GM12801 (cell line): ENCODE results near the gene MYEOV.

Experiments
- TF ChIP-seq, protein P1 (sequence below): IDR thresholded peaks from one replicate; pipeline ENCODE4 v1.5.1; 2011; ENCODE audit warnings: control low read depth; ENCODE audit not compliant: insufficient read length; ENCODE audit errors: extremely low read depth

Gene MYEOV

DNA sequence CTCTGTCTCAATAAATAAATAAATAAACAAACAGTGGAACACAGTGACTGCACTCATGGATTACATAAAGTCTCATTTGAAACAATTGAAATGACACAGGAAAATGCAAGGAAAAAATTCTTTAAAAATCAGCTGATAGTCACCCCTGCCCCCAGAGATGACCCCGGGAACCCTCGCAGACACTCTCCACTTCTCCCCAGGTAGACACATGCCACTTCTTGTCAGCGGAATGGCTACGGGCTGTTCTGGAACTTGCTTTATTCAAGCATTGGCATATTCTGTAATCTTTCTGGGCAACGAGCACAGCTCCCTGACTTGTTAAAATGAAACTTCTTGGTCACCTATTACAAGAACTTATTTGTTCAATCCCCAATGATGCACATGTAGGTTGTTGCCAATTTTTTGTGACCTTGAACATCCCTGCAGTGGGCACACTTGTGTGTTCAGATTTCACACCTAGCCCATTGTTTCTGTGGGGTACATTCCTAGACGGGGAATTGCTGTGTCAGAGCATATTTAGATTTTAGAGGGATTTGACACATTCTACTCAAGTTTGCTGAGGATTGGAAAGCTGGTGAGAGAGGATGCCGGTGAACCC lies 32.8 kb downstream of the MYEOV start:
- TF ChIP-seq, protein P1, sequence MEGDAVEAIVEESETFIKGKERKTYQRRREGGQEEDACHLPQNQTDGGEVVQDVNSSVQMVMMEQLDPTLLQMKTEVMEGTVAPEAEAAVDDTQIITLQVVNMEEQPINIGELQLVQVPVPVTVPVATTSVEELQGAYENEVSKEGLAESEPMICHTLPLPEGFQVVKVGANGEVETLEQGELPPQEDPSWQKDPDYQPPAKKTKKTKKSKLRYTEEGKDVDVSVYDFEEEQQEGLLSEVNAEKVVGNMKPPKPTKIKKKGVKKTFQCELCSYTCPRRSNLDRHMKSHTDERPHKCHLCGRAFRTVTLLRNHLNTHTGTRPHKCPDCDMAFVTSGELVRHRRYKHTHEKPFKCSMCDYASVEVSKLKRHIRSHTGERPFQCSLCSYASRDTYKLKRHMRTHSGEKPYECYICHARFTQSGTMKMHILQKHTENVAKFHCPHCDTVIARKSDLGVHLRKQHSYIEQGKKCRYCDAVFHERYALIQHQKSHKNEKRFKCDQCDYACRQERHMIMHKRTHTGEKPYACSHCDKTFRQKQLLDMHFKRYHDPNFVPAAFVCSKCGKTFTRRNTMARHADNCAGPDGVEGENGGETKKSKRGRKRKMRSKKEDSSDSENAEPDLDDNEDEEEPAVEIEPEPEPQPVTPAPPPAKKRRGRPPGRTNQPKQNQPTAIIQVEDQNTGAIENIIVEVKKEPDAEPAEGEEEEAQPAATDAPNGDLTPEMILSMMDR = no peak

DNA sequence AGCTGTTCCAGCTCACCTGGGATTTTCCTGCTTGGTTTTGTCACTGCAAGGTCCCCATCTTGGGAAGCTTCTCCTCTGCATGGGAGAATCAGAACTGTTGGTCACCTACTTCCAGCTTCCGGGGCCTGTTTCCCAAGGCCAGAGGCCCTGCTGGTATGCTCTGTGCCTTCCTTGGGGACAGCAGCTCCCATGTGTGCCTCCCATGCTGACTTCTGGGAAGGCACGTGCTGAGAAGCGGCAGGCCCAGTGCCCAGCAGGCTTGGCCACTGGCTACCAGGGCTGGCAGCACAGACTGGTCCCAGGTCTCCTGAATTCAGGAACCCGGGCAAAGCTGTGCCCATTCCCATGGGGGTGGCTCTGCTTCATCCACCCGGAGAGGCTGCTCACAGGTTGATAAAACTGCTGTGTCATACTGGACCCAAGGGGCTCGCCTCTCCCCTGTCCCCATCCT lies 33.8 kb downstream of the MYEOV start:
- TF ChIP-seq, protein P1 = no peak

DNA sequence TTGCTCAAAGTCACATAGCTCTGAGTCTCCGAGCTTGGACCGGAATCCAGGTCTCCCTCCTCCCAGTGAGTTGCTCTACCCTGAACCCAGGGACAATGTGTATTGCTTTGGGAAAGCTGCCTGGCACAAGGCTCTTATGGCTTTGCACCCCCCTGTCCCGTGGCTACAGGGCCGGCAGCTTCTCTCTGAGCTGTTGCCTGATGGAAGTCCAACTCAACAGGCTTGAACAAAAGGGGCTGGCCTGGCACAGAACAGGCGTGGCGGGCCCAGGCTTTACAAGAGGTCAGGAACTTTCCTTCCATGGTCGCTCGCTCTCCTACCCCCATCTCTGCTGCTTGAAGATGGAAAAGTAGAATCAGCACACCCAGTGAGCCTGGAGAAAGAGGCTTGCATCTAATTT lies 34.3 kb downstream of the MYEOV start:
- TF ChIP-seq, protein P1 = no peak

DNA sequence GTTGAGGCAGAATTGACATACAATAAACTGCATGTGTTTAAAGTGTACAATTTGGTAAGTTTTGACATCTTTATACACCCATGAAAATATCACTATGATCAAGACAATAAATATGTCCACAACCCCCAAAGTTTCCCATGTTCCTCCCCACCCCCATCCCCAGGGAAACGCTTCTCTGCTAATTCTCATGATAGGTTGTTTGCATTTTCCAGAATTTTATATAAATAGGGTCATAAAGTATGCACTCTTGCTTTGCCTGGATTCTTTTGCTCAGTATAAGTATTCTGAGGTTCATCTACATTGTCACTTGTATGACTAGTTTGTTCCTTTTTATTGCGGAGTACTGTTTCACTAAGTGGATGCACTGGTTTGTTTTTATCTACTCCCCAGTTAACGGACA lies 35.6 kb downstream of the MYEOV start:
- TF ChIP-seq, protein P1 = no peak

DNA sequence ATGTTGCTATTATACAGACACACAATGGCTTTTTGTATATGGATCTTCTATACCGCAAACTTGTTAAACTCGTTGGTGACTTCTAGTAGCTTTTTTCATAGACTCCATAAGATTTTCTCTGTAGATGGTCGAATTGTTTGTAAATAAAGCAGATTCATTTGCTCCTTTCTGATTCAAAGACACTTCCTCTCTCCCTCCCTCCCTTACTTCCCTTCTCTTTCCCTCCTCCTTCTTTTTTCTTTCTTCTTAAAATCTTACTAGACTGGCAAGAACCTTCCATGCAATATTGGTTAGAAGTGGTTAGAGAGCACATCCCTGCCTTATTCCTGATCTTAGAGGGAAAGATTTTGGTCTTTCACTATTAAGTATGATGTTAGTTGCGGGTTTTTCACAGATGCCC lies 36.4 kb downstream of the MYEOV start:
- TF ChIP-seq, protein P1 = no peak

DNA sequence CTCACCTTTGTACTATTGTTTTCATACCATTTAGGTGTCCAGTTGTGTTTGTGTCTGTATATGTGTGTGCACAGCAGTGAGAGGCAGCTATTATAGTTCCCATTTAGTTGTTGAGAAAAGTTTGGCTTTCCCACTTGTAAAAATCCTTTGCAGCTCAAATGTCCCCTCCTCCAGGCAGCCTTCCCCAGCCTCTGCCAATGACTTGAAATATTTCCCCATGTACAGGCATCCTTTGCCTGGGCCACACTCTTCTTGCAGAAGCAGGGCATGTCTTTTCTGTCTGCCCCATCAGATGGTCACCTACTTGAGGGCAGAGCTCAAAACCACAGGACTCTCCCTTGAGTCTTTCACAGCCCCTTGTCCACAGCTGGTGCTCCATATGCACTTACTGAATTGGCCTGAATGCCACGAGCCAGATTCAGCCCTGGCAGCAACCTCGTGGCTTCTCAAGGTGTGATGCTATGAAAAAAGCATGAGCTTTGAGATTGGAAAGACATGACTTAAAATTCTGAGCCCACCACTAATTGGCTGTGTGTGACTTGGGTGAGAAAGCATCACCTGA lies 39.3 kb downstream of the MYEOV start:
- TF ChIP-seq, protein P1 = no peak

DNA sequence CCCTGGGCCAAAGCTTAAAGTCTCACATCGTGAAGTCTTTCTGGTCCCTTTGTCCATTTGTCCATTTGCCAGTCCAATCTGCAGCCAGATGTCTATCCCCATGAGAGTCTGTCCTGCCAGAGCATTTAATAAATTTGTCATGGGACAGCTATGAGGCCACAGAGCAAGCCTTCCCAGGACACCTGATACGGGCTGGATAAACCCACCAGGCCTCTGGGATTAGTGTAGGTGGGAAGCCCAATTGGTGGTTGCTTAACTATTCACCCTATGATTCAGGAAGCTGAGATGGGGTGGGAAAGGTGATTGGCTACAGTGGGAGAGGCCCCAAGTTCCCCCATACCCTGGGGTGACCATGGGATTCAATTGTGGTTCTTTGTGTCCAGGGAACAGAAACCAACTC lies 39.9 kb downstream of the MYEOV start:
- TF ChIP-seq, protein P1 = no peak
